ENCODE results near the gene ATP5F1D.
"Not testable (repeated sequence)": the region's sequence is repeated elsewhere in the genome, so short reads cannot be mapped to it uniquely, and the experiment has no call there.

The ATP5F1D gene

GRCh38 chr19:1241417-1242095 is at the start of gene ATP5F1D:
ATP5F1D (plus strand) TSS chr19:1241751; CDS start chr19:1241851, 100 bp downstream.
- no peaks in the 10 kb centered on the region for H3K36me3 ChIP-seq (ENCODE audit: insufficient read depth, low read depth, low read length)
- H3K27ac ChIP-seq (ENCODE audit: low read length): no peak within 1 kb of the TSS

GRCh38 chr19:1199531-1199930 is 42.0 kb upstream of the ATP5F1D start:
- no peaks in the 10 kb centered on the region for H3K9me3 ChIP-seq (ENCODE audit: insufficient read depth, low read depth, low read length)
- no peak overlapping the region for H3K9ac ChIP-seq (ENCODE audit: low read depth, low read length)
- H3K36me3 ChIP-seq (ENCODE audit: insufficient read depth, low read depth, low read length): no peaks in the 10 kb centered on the region
- no peak overlapping the region for H3K4me3 ChIP-seq (ENCODE audit: low read length)
- no peaks in the 10 kb centered on the region for H3K27me3 ChIP-seq (ENCODE audit: insufficient read depth, low read length)
- H3K4me1 ChIP-seq (ENCODE audit: insufficient read depth, low read length): no peaks in the 10 kb centered on the region
- H3K27ac ChIP-seq (ENCODE audit: low read length): no peak overlapping the region

More at GRCh38 chr19:1241417-1242095, at the start of gene ATP5F1D:
- H3K4me3 ChIP-seq (ENCODE audit: low read length): peak within 1 kb of the TSS; percentile 78
- peak within 1 kb of the TSS; percentile 74; the same call in 1 of the 2 replicates for H3K9ac ChIP-seq (ENCODE audit: low read depth, low read length)
- H3K9me3 ChIP-seq (ENCODE audit: insufficient read depth, low read depth, low read length): no peaks in the 10 kb centered on the region
- H3K4me1 ChIP-seq (ENCODE audit: insufficient read depth, low read length): 0 out of 2 replicates have a peak, but pooled peaks cover 4% of the 10 kb centered on the region
- H3K27me3 ChIP-seq (ENCODE audit: insufficient read depth, low read length): no peaks in the 10 kb centered on the region; the same call in 1 of the 2 replicates

- not testable (repeated sequence) for H3K4me1 ChIP-seq (ENCODE audit: insufficient read depth, low read length); H3K36me3 ChIP-seq (ENCODE audit: insufficient read depth, low read depth, low read length); H3K4me3 ChIP-seq (ENCODE audit: low read length); H3K27ac ChIP-seq (ENCODE audit: low read length); H3K27me3 ChIP-seq (ENCODE audit: insufficient read depth, low read length); H3K9ac ChIP-seq (ENCODE audit: low read depth, low read length); H3K9me3 ChIP-seq (ENCODE audit: insufficient read depth, low read depth, low read length)
Measured at GRCh38 chr19:1200614-1201013, 40.9 kb upstream of the ATP5F1D start.

GRCh38 chr19:1205114-1206099 is 36.1 kb upstream of the ATP5F1D start, which contains the start of gene STK11:
STK11 (plus strand) TSS chr19:1205778; CDS start chr19:1206914, 1,136 bp downstream.
- peak within 1 kb of the TSS; percentile 85 for H3K4me3 ChIP-seq (ENCODE audit: low read length)
- peak within 1 kb of the TSS; percentile 78; the same call in 1 of the 2 replicates for H3K9ac ChIP-seq (ENCODE audit: low read depth, low read length)
- peak within 1 kb of the TSS; percentile 79 for H3K27ac ChIP-seq (ENCODE audit: low read length)
- no peaks in the 10 kb centered on the region for H3K9me3 ChIP-seq (ENCODE audit: insufficient read depth, low read depth, low read length)
- peaks cover 6% of the 10 kb centered on the region for H3K36me3 ChIP-seq (ENCODE audit: insufficient read depth, low read depth, low read length)
- H3K27me3 ChIP-seq (ENCODE audit: insufficient read depth, low read length): no peaks in the 10 kb centered on the region
- H3K4me1 ChIP-seq (ENCODE audit: insufficient read depth, low read length): peaks cover 4% of the 10 kb centered on the region; the same call in 1 of the 2 replicates

GRCh38 chr19:1206150-1206863 is 35.2 kb upstream of the ATP5F1D start:
- no peak overlapping the region for H3K27ac ChIP-seq (ENCODE audit: low read length)

GRCh38 chr19:1206864-1207450 is 34.6 kb upstream of the ATP5F1D start:
- Histone ChIP-seq H3K27ac (ENCODE audit: low read length) (no peak overlapping the region), H3K36me3 (ENCODE audit: insufficient read depth, low read depth, low read length) (peaks cover 6% of the 10 kb centered on the region), H3K9me3 (ENCODE audit: insufficient read depth, low read depth, low read length) (no peaks in the 10 kb centered on the region), H3K4me3 (ENCODE audit: low read length) (peak overlapping the region; percentile 85), H3K4me1 (ENCODE audit: insufficient read depth, low read length) (peaks cover 4% of the 10 kb centered on the region; the same call in 1 of the 2 replicates), H3K9ac (ENCODE audit: low read depth, low read length) (peak overlapping the region; percentile 74), H3K27me3 (ENCODE audit: insufficient read depth, low read length) (no peaks in the 10 kb centered on the region)

More at GRCh38 chr19:1206150-1206863, 35.2 kb upstream of the ATP5F1D start:
- Histone ChIP-seq H3K9ac (ENCODE audit: low read depth, low read length) (peak overlapping the region; percentile 74; the same call in 1 of the 2 replicates), H3K4me1 (ENCODE audit: insufficient read depth, low read length) (peaks cover 4% of the 10 kb centered on the region; the same call in 1 of the 2 replicates), H3K4me3 (ENCODE audit: low read length) (peak overlapping the region; percentile 85), H3K36me3 (ENCODE audit: insufficient read depth, low read depth, low read length) (peaks cover 6% of the 10 kb centered on the region), H3K9me3 (ENCODE audit: insufficient read depth, low read depth, low read length) (no peaks in the 10 kb centered on the region), H3K27me3 (ENCODE audit: insufficient read depth, low read length) (no peaks in the 10 kb centered on the region)

GRCh38 chr19:1208830-1209229 is 32.7 kb upstream of the ATP5F1D start:
- not testable (repeated sequence) for H3K27me3 ChIP-seq (ENCODE audit: insufficient read depth, low read length); H3K4me1 ChIP-seq (ENCODE audit: insufficient read depth, low read length); H3K9ac ChIP-seq (ENCODE audit: low read depth, low read length); H3K36me3 ChIP-seq (ENCODE audit: insufficient read depth, low read depth, low read length); H3K9me3 ChIP-seq (ENCODE audit: insufficient read depth, low read depth, low read length); H3K4me3 ChIP-seq (ENCODE audit: low read length); H3K27ac ChIP-seq (ENCODE audit: low read length)

- no peak overlapping the region for H3K9ac ChIP-seq (ENCODE audit: low read depth, low read length)
- no peak overlapping the region for H3K4me3 ChIP-seq (ENCODE audit: low read length)
- H3K9me3 ChIP-seq (ENCODE audit: insufficient read depth, low read depth, low read length): no peaks in the 10 kb centered on the region
- peaks cover 4% of the 10 kb centered on the region; the same call in 1 of the 2 replicates for H3K4me1 ChIP-seq (ENCODE audit: insufficient read depth, low read length)
- H3K27me3 ChIP-seq (ENCODE audit: insufficient read depth, low read length): no peaks in the 10 kb centered on the region
- no peak overlapping the region for H3K27ac ChIP-seq (ENCODE audit: low read length)
- H3K36me3 ChIP-seq (ENCODE audit: insufficient read depth, low read depth, low read length): peaks cover 6% of the 10 kb centered on the region
Measured at GRCh38 chr19:1210227-1210538, 31.4 kb upstream of the ATP5F1D start.

- Histone ChIP-seq H3K9me3 (ENCODE audit: insufficient read depth, low read depth, low read length) (no peaks in the 10 kb centered on the region), H3K27ac (ENCODE audit: low read length) (no peak overlapping the region), H3K4me1 (ENCODE audit: insufficient read depth, low read length) (peaks cover 4% of the 10 kb centered on the region; the same call in 1 of the 2 replicates), H3K9ac (ENCODE audit: low read depth, low read length) (no peak overlapping the region), H3K27me3 (ENCODE audit: insufficient read depth, low read length) (no peaks in the 10 kb centered on the region), H3K36me3 (ENCODE audit: insufficient read depth, low read depth, low read length) (peaks cover 6% of the 10 kb centered on the region), H3K4me3 (ENCODE audit: low read length) (no peak overlapping the region)
Measured at GRCh38 chr19:1211494-1212234, 29.9 kb upstream of the ATP5F1D start.

GRCh38 chr19:1213391-1214286 is 27.9 kb upstream of the ATP5F1D start:
- H3K27ac ChIP-seq (ENCODE audit: low read length): no peak overlapping the region
- H3K4me1 ChIP-seq (ENCODE audit: insufficient read depth, low read length): no peaks in the 10 kb centered on the region
- H3K4me3 ChIP-seq (ENCODE audit: low read length): no peak overlapping the region
- peaks cover 6% of the 10 kb centered on the region for H3K36me3 ChIP-seq (ENCODE audit: insufficient read depth, low read depth, low read length)
- H3K9me3 ChIP-seq (ENCODE audit: insufficient read depth, low read depth, low read length): no peaks in the 10 kb centered on the region
- no peaks in the 10 kb centered on the region for H3K27me3 ChIP-seq (ENCODE audit: insufficient read depth, low read length)
- H3K9ac ChIP-seq (ENCODE audit: low read depth, low read length): no peak overlapping the region
